GM21723 (cell line): ENCODE measurements around the gene NPAS2.

Experiments used
- ATAC-seq: cut with Tn5 transposase; IDR thresholded peaks from one replicate; pipeline ENCODE4 v1.9.1; 2021; ENCODE audit warnings: mild to moderate bottlenecking, moderate library complexity; ENCODE audit not compliant: unreplicated experiment

NPAS2 gene

GRCh38 chr2:100903534-100904258, 83.8 kb downstream of the NPAS2 start:
- no peak for ATAC-seq

- ATAC-seq, result no peak
Measured at GRCh38 chr2:100905132-100905805, 85.3 kb downstream of the NPAS2 start.

GRCh38 chr2:100906131-100906530, 86.2 kb downstream of the NPAS2 start:
- ATAC-seq, result no peak

GRCh38 chr2:100906679-100907078, 86.7 kb downstream of the NPAS2 start:
- ATAC-seq, result no peak

- no peak for ATAC-seq
Measured at GRCh38 chr2:100907832-100908231, 87.9 kb downstream of the NPAS2 start.

- ATAC-seq, result no peak
Measured at GRCh38 chr2:100909534-100910081, 89.7 kb downstream of the NPAS2 start.

GRCh38 chr2:100910111-100910510, 90.2 kb downstream of the NPAS2 start:
- ATAC-seq, result no peak

GRCh38 chr2:100919316-100919715, 99.4 kb downstream of the NPAS2 start:
- no peak for ATAC-seq

- ATAC-seq, result no peak
Measured at GRCh38 chr2:100921685-100922161, 101.8 kb downstream of the NPAS2 start.

GRCh38 chr2:100923461-100924060, 103.6 kb downstream of the NPAS2 start:
- ATAC-seq, result no peak

GRCh38 chr2:100924122-100924519, 104.2 kb downstream of the NPAS2 start:
- no peak for ATAC-seq

GRCh38 chr2:100924520-100925451, 104.8 kb downstream of the NPAS2 start:
- peak; percentile 89 for ATAC-seq

- ATAC-seq, result no peak
Measured at GRCh38 chr2:100928235-100928634, 108.3 kb downstream of the NPAS2 start.

GRCh38 chr2:100929147-100929546, 109.2 kb downstream of the NPAS2 start:
- no peak for ATAC-seq

- no peak for ATAC-seq
Measured at GRCh38 chr2:100934504-100935371, 114.8 kb downstream of the NPAS2 start.

GRCh38 chr2:100935372-100935752, 115.4 kb downstream of the NPAS2 start:
- no peak for ATAC-seq

GRCh38 chr2:100936070-100936741, 116.3 kb downstream of the NPAS2 start:
- no peak for ATAC-seq

- ATAC-seq, result no peak
Measured at GRCh38 chr2:100936972-100937542, 117.1 kb downstream of the NPAS2 start.
